Measurements from ENCODE around the gene POP7. TPM values are rescaled to one million over a fixed set of nuclear protein-coding genes. Genes with fewer than 3 reads are reported as not detected.
"Not testable (repeated sequence)": the region's sequence is repeated elsewhere in the genome, so short reads cannot be mapped to it uniquely, and the experiment has no call there.

The POP7 gene
- total and polyA plus RNA-seq, 2 of the 4 experiments (the other 2 are of a cell fraction) = 14.9 to 38.0 TPM

GRCh38 chr7:100662194-100662776 is 43.6 kb upstream of the POP7 start:
- in situ Hi-C loops (cut with MboI; ENCODE audit: low sequenced_read_pairs); H4K5ac ChIP-seq (ENCODE audit: low read depth, low read length); H2AFZ ChIP-seq (replicated peaks; ENCODE audit: low read length, poor library complexity); H4K91ac ChIP-seq (ENCODE audit: insufficient read depth, low read depth, low read length); H2AK5ac ChIP-seq (ENCODE audit: low read depth, low read length); H3K9ac ChIP-seq (ENCODE audit: low read depth, low read length); ATAC-seq (ENCODE audit: low read depth); H3K18ac ChIP-seq (ENCODE audit: low read depth, low read length); H3K4me1 ChIP-seq (ENCODE audit: control insufficient read depth, insufficient read depth, low read length); H3K36me3 ChIP-seq (ENCODE audit: control insufficient read depth, insufficient read depth, low read length); H2AK9ac ChIP-seq (replicated peaks; ENCODE audit: low read depth, low read length, poor library complexity); H2BK15ac ChIP-seq (ENCODE audit: low read depth, low read length); BruUV-seq (replicated peaks); H2BK5ac ChIP-seq (ENCODE audit: low read depth, low read length, poor library complexity, severe bottlenecking); DNase-seq; H3K9me1 ChIP-seq (ENCODE audit: insufficient read depth, low read length); H3K4me3 ChIP-seq (ENCODE audit: insufficient read depth, low read depth, low read length); H3K23ac ChIP-seq (ENCODE audit: low read depth, low read length); H3K14ac ChIP-seq (replicated peaks; ENCODE audit: low read depth, low read length); H3K4me2 ChIP-seq (ENCODE audit: low read depth, low read length); H3K9me3 ChIP-seq (ENCODE audit: control insufficient read depth, insufficient read depth, low read length); dilution Hi-C loops (cut with HindIII; ENCODE audit: low sequenced_read_pairs, unreplicated experiment); H2BK20ac ChIP-seq (ENCODE audit: low read depth, low read length); H4K20me1 ChIP-seq (ENCODE audit: insufficient read depth, low read length); CTCF ChIA-PET; H3K79me1 ChIP-seq (ENCODE audit: low read depth in 1 of 2, low read length in 2 of 2); H3K27ac ChIP-seq (ENCODE audit: insufficient read depth, low read length); H3K4ac ChIP-seq (ENCODE audit: low read depth, low read length); POLR2A ChIA-PET (ENCODE audit: unreplicated experiment); H4K8ac ChIP-seq (ENCODE audit: low read depth in 2 of 2, low read length in 2 of 2); H2BK120ac ChIP-seq (ENCODE audit: low read depth, low read length); H3K27me3 ChIP-seq (ENCODE audit: control insufficient read depth, insufficient read depth, low read length); intact Hi-C loops (cut with micrococcal nuclease); H3K56ac ChIP-seq (ENCODE audit: extremely low read depth, insufficient read depth, low read length): not testable (repeated sequence)
- 73% methylated on average over 3 of the region's 12 CpGs; no CpG with 5 or more reads in 1 of the 2 experiments for WGBS, 2 experiments (ENCODE audit: extremely low coverage in 2 of 2, insufficient read length in 1 of 2)

All from IMR-90 (cell line).